ENCODE data around the gene REV3L.

Gene REV3L

GRCh38 chr6:111530218-111530617 lies 47.2 kb upstream of the REV3L start:
- Histone ChIP-seq H3K27me3 (replicated peaks; ENCODE audit: insufficient read depth, low read length) (no peaks in the 10 kb centered on the region), H4K20me1 (ENCODE audit: insufficient read depth, low read length) (no peaks in the 10 kb centered on the region), H3K36me3 (replicated peaks; ENCODE audit: insufficient read depth, low read length) (no peaks in the 10 kb centered on the region), H3K4me3 (ENCODE audit: low read length) (no peak overlapping the region), H3K4me1 (ENCODE audit: low read length) (no peaks in the 10 kb centered on the region), H2AFZ (ENCODE audit: low read length) (no peak overlapping the region), H3F3A (ENCODE audit: insufficient read depth, low read length) (no peaks in the 10 kb centered on the region), H3K9ac (ENCODE audit: low read length) (no peak overlapping the region), H3K4me2 (ENCODE audit: low read depth, low read length) (no peak overlapping the region), H3K79me2 (ENCODE audit: low read length) (no peaks in the 10 kb centered on the region), H3K27ac (ENCODE audit: low read length) (no peak overlapping the region), H3K9me3 (replicated peaks; ENCODE audit: insufficient read depth, low read length) (no peaks in the 10 kb centered on the region), H3K9me2 (replicated peaks; ENCODE audit: insufficient read depth, low read length) (no peaks in the 10 kb centered on the region)
- no peak for DNase-seq
- TF ChIP-seq EZH2 (optimal IDR thresholded peaks at IDR 0.05; ENCODE audit: low read depth, low read length): no peak
- no peak for TF ChIP-seq EZH2phosphoT487 (IDR thresholded peaks at IDR 0.05; ENCODE audit: low read length)
- no peak for TF ChIP-seq CTCF (IDR thresholded peaks at IDR 0.05; ENCODE audit: low read length)

- Histone ChIP-seq H3K27ac (ENCODE audit: low read length) (no peak overlapping the region), H3F3A (ENCODE audit: insufficient read depth, low read length) (no peaks in the 10 kb centered on the region), H2AFZ (ENCODE audit: low read length) (no peak overlapping the region), H3K9ac (ENCODE audit: low read length) (no peak overlapping the region), H3K36me3 (replicated peaks; ENCODE audit: insufficient read depth, low read length) (no peaks in the 10 kb centered on the region), H4K20me1 (ENCODE audit: insufficient read depth, low read length) (no peaks in the 10 kb centered on the region), H3K4me3 (ENCODE audit: low read length) (no peak overlapping the region), H3K9me3 (replicated peaks; ENCODE audit: insufficient read depth, low read length) (no peaks in the 10 kb centered on the region), H3K4me2 (ENCODE audit: low read depth, low read length) (no peak overlapping the region), H3K27me3 (replicated peaks; ENCODE audit: insufficient read depth, low read length) (no peaks in the 10 kb centered on the region), H3K4me1 (ENCODE audit: low read length) (no peaks in the 10 kb centered on the region), H3K79me2 (ENCODE audit: low read length) (no peaks in the 10 kb centered on the region), H3K9me2 (replicated peaks; ENCODE audit: insufficient read depth, low read length) (no peaks in the 10 kb centered on the region)
- DNase-seq: no peak
- TF ChIP-seq CTCF (IDR thresholded peaks at IDR 0.05; ENCODE audit: low read length) (no peak), EZH2phosphoT487 (IDR thresholded peaks at IDR 0.05; ENCODE audit: low read length) (no peak), EZH2 (optimal IDR thresholded peaks at IDR 0.05; ENCODE audit: low read depth, low read length) (no peak)
Observed at GRCh38 chr6:111527367-111527766, 44.3 kb upstream of the REV3L start.

- Histone ChIP-seq H3K9me3 (replicated peaks; ENCODE audit: insufficient read depth, low read length) (no peaks in the 10 kb centered on the region), H3K4me1 (ENCODE audit: low read length) (no peaks in the 10 kb centered on the region), H3K36me3 (replicated peaks; ENCODE audit: insufficient read depth, low read length) (no peaks in the 10 kb centered on the region), H3K27me3 (replicated peaks; ENCODE audit: insufficient read depth, low read length) (no peaks in the 10 kb centered on the region), H3K79me2 (ENCODE audit: low read length) (no peaks in the 10 kb centered on the region), H3K4me3 (ENCODE audit: low read length) (no peak overlapping the region), H3K9ac (ENCODE audit: low read length) (no peak overlapping the region), H3K9me2 (replicated peaks; ENCODE audit: insufficient read depth, low read length) (no peaks in the 10 kb centered on the region), H4K20me1 (ENCODE audit: insufficient read depth, low read length) (no peaks in the 10 kb centered on the region), H3K4me2 (ENCODE audit: low read depth, low read length) (no peak overlapping the region), H3K27ac (ENCODE audit: low read length) (no peak overlapping the region), H2AFZ (ENCODE audit: low read length) (no peak overlapping the region), H3F3A (ENCODE audit: insufficient read depth, low read length) (no peaks in the 10 kb centered on the region)
- DNase-seq: no peak
- TF ChIP-seq EZH2 (optimal IDR thresholded peaks at IDR 0.05; ENCODE audit: low read depth, low read length) (no peak), EZH2phosphoT487 (IDR thresholded peaks at IDR 0.05; ENCODE audit: low read length) (no peak), CTCF (IDR thresholded peaks at IDR 0.05; ENCODE audit: low read length) (no peak)
Observed at GRCh38 chr6:111524735-111525134, 41.7 kb upstream of the REV3L start.

All from MM.1S (cell line).